ENCODE data around the gene WTAP.

- TF ChIP-seq CTCF (conservative IDR thresholded peaks at IDR 0.05; ENCODE audit: low read depth in 2 of 2), result no peak
- no peak for TF ChIP-seq EZH2 (IDR thresholded peaks at IDR 0.05; ENCODE audit: low read depth, unreplicated experiment)
- no peak for TF ChIP-seq POLR2AphosphoS5 (IDR thresholded peaks at IDR 0.05; ENCODE audit: low read depth)
- TF ChIP-seq ZNF462 (CRISPR knock-in tag; IDR thresholded peaks at IDR 0.05), result no peak
- TF ChIP-seq REST (IDR thresholded peaks at IDR 0.05; ENCODE audit: unreplicated experiment), result no peak
- TF ChIP-seq JUNB (IDR thresholded peaks at IDR 0.05; ENCODE audit: unreplicated experiment), result no peak
- no peak for TF ChIP-seq ZNF114 (CRISPR knock-in tag; IDR thresholded peaks at IDR 0.05)
- no peak for TF ChIP-seq EZH2phosphoT487 (IDR thresholded peaks at IDR 0.05; ENCODE audit: unreplicated experiment)
- TF ChIP-seq ETS1 (IDR thresholded peaks at IDR 0.05), result no peak
- TF ChIP-seq CREB1 (CRISPR knock-in tag; IDR thresholded peaks at IDR 0.05; ENCODE audit: low read depth), result no peak
- TF ChIP-seq ZNF331 (CRISPR knock-in tag; IDR thresholded peaks at IDR 0.05; ENCODE audit: low read depth), result no peak
Measured at GRCh38 chr6:159677506-159678165, 49.7 kb upstream of the WTAP start.

All from GM23338 (cell line).